Activated naive CD4-positive, alpha-beta T cell treated with anti-CD3 and anti-CD28 coated beads, Interleukin-2, amount 50 U/mL, for 72 hours (primary cell): ENCODE data around the gene AFF1. TPM values are rescaled to one million over a fixed set of nuclear protein-coding genes. Genes with fewer than 3 reads are reported as not detected.

Experiments used
- ATAC-seq, 2 donors: fragments of 150-1000 bp; cut with Tn5 transposase; 2 replicates each; pipeline ENCODE4 v1.10.0; 2021; ENCODE audit warnings: mild to moderate bottlenecking in 2 of 2, moderate library complexity in 2 of 2
- DNase-seq, 2 donors: peaks; one replicate each; pipeline ENCODE4 v3.0.0; 2021 to 2022; ENCODE audit warnings: low spot score in 2 of 2
- H3K27ac Mint-ChIP-seq, 2 donors: one replicate each; pipeline ENCODE4 v1.8.0; 2022; ENCODE audit warnings: mild to moderate bottlenecking in 2 of 2, mixed read lengths in 2 of 2
- H3K36me3 Mint-ChIP-seq, 2 donors: one replicate each; pipeline ENCODE4 v1.8.0; 2022; ENCODE audit warnings: mixed read lengths in 2 of 2
- H3K9me3 Mint-ChIP-seq, 2 donors: one replicate each; pipeline ENCODE4 v1.8.0; 2022; ENCODE audit warnings: mixed read lengths in 2 of 2
- total RNA-seq, 2 donors: library from RNA; stranded (reverse); gene quantifications; one replicate each; pipeline ENCODE4 v1.2.3, GENCODE V29; 2022

The AFF1 gene
- total RNA-seq, 2 donors from 2014 or later, result 41.5 to 71.7 TPM

DNA sequence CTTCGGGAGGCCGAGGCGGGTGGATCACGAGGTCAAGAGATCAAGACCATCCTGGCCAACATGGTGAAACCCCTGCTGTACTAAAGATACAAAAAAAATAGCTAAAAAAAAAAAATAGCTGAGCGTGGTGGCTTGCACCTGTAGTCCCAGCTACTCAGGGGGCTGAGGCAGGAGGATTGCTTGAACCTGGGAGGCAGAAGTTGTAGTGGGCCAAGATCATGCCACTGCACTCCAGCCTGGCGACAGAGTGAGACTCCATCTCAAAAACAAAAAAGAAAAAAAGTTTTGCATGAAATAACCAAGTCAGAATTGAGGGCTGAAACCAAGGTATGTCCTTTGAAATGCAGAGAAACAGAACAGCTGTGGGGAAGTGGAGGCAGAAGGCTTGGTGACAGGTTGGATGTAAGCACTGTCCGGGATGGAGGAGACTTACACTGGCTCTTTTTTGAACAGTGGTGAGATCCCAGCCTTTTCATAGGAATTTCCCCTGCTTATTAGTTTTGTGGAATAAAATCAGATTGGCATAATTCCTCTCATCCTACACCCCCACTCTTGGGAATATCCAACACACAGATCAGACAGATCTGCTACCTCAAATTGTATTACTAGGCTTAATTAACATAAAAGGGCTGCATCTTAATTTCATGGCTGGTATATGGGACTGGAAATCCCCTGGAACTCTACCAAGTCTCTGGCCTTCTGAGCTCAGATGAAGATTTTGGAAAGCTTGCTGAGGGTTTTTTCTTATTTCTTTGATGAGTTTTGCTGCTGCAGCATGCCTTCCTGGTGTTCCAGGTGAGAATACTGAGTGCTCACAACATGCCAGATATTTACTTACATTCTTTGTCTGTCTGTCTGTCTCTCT, 23.8 kb upstream of the AFF1 start:
- H3K36me3 Mint-ChIP-seq, result no peaks in the 10 kb centered on the region
- ATAC-seq (no peak), DNase-seq (no peak)
- no peaks in the 10 kb centered on the region for H3K9me3 Mint-ChIP-seq
- no peak overlapping the region for H3K27ac Mint-ChIP-seq

DNA sequence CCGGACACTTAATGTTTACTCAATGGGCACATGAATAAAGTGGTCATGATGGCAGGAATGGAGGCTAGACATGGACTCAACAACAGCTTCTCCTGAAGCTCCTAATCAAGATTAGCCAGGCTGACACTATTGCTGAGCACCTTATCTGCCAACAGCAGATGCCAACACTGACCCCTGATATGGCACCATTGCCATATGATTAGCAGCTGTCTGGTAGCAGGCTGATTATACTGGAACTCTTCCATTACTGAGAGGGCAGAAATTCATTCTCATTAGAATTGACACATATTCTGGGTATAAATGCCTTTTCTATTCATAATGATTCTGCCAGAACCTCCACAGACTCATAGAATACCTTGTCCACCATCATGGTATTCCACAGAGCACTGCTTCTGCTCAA, 18.4 kb upstream of the AFF1 start:
- no peaks in the 10 kb centered on the region for H3K9me3 Mint-ChIP-seq

DNA sequence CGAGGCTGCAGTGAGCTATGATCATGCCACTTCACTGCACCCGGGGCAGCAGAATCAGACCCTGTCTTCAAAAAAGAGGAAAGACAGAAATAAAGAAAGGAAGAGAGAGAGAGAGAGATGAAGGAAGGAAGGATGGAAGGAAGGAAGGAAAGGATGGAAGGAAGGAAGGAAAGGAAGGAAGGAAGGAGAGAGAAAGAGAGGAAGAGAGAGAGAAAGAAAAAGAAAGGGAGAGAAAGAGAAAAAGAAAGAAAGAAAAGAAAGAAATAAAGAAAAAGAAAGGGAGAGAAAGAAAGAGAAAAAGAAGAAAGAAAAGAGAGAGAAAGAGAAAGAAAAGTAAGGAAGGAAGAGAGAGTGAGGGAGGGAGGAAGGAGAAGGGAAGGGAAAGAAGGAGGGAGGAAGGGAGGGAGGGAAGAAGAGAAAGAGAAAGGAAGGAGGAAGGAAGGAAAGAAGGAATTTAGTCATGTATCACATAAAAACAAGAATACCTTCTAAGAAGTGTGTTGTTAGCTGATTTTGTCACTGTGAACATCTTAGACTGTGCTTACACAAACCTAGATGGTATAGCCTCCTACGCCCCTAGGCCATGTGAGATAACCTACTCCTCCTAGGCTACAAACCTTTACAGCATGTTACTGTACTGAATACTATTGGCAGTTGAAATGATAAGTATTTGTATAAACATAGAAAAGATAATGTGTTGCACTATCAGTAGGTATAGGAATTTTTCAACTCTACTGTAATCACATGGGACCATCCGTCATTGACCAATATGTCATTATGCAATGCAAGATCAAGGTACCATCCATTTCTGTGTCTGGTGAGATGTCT, 17.4 kb upstream of the AFF1 start:
- no peaks in the 10 kb centered on the region for H3K9me3 Mint-ChIP-seq
- no peaks in the 10 kb centered on the region for H3K36me3 Mint-ChIP-seq
- H3K27ac Mint-ChIP-seq, result no peak overlapping the region
- ATAC-seq, result no peak
- no peak for DNase-seq

More for the DNA sequence above, 18.4 kb upstream of the AFF1 start:
- ATAC-seq (no peak), DNase-seq (no peak)
- Mint-ChIP-seq H3K36me3 (no peaks in the 10 kb centered on the region), H3K27ac (no peak overlapping the region)

DNA sequence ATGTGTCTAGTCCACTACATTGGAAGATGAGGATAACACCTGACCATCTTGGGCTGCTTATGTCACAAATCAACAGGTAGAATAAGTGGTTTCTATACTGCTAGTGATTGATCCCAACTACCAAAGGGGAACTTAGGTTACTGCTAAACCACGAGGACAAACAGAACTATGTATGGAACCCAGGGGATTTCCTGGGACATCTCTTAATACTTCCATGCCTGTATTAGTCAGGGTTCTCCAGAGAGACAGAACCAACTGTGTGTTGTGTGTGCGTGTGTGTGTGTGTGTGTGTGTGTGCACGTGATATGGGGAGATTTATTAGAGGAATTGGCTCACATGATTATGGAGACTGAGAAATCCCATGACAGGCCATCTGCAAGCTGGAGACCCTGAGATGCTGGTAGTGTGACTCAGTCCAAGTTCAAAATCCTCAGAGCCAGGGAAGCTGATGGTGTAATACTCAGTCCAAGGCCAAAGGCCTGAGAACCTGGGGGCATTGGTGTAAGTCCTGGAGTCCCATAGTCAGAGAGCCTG, 16.2 kb upstream of the AFF1 start:
- H3K36me3 Mint-ChIP-seq, result no peaks in the 10 kb centered on the region
- no peak for ATAC-seq
- no peak for DNase-seq
- no peaks in the 10 kb centered on the region for H3K9me3 Mint-ChIP-seq
- no peak overlapping the region for H3K27ac Mint-ChIP-seq

DNA sequence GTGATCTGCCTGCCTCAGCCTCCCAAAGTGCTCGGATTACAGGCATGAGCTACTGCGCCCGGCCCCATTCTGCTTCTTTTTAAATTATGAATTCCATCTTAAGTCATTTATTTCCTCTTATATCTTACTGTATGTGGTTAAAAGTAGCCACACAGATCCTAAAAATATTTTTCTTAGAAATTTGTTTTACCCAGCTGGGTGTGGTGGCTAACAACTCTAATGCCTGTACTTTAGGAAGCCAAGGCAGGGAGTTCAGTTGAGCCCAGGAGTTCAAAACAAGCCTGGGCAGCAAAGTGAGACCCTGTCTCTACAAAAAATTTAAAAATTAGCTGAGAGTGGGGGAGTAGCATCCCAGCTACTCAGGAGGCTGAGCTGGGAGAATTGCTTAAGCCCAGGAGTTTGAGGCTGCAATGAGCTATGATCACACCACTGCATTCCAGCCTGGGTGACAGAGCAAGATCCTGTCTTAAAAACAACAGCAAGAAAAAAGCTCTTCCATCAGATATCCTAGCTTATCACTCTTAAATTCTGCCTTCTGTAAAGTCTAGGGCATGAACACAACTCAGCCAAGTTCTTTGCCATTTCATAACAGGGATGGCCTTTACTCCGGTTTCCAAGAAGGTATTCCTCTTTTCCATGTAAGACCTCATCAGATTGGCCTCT, 15.1 kb upstream of the AFF1 start:
- Mint-ChIP-seq H3K9me3 (no peaks in the 10 kb centered on the region), H3K27ac (no peak overlapping the region), H3K36me3 (no peaks in the 10 kb centered on the region)
- no peak for DNase-seq
- no peak for ATAC-seq

DNA sequence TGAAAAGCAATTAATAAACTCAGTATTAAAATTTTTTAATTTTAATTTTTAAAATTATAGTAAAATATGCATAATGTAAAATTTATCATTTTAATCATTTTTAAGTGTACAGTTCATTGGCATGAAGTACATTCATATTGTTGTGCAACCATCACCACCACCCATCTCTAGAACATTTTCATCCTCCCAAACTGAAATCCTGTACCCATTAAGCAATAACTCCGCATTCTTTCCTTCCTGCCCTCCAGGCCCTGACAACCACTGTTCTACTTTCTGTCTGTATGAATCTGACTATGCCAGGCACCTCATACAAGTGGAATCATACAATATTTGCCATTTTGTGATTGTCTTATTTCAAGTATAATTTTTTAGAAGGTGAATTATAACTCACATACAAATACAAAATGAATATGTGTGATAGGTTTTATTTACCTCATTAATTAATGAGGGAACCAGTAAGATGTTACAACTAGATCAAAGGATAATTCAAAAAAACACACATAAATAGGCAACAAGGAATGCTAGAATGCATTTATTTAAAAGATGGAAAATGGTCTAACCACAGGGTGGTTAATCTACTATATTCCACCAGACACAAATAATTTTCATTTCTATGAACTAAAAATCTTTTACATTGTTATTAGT, 13.1 kb upstream of the AFF1 start:
- DNase-seq (no peak), ATAC-seq (no peak)
- Mint-ChIP-seq H3K36me3 (no peaks in the 10 kb centered on the region), H3K27ac (no peak overlapping the region), H3K9me3 (no peaks in the 10 kb centered on the region)

DNA sequence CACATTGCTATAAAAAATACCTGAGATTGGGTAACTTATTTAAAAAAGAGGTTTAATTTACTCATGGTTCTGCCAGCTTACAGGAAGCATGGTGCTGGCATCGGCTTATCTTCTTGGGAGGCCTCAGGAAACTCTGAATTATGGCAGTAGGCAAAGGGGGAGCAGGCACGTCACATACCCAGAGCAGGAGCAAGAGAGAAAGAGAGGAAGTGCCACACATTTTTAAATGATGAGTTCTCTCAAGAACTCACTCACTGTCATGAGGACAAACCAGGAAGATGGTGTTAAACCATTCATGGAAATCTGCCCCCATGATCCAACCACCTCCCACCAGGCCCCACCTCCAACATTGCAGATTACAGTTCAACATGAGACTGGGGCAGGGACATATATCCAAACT, 10.0 kb upstream of the AFF1 start:
- no peak overlapping the region for H3K27ac Mint-ChIP-seq
- ATAC-seq (no peak), DNase-seq (no peak)
- H3K36me3 Mint-ChIP-seq, result peaks cover 0 to 4% of the 10 kb centered on the region in 2 donors
- no peaks in the 10 kb centered on the region for H3K9me3 Mint-ChIP-seq

DNA sequence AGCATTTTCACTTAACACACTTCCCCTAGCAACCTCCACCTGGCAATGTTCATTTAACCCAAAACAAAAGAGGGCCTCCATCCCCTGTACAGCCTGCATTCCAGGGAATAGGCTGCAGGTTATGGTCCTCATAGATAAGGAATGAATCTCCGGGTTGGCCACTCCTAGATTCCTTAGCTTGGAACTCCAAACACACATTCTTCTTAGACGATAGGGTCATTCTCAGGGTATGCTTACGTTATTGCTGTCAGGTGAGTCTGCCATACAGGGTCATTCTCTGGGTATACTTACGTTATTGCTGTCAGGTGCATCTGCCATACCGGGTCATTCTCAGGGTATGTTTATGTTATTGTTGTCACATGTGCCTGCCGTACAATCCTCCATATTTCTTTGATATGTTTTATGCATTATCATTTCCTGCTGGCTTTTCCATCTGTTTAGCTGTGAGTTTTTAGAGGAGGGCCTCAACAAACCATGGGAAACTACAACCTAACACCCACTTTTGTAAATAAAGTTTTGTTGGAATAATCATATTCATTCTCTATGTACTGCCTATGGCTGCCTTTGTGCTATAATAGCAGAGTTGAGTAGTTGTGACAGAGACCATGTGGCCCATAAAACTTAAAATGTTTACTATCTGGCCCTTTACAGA, 8.2 kb upstream of the AFF1 start:
- H3K9me3 Mint-ChIP-seq, result no peaks in the 10 kb centered on the region
- peak overlapping the region in 1 of 2 donors; percentile 90 for H3K27ac Mint-ChIP-seq
- ATAC-seq, result no peak
- peaks cover 0 to 4% of the 10 kb centered on the region in 2 donors for H3K36me3 Mint-ChIP-seq
- no peak for DNase-seq

DNA sequence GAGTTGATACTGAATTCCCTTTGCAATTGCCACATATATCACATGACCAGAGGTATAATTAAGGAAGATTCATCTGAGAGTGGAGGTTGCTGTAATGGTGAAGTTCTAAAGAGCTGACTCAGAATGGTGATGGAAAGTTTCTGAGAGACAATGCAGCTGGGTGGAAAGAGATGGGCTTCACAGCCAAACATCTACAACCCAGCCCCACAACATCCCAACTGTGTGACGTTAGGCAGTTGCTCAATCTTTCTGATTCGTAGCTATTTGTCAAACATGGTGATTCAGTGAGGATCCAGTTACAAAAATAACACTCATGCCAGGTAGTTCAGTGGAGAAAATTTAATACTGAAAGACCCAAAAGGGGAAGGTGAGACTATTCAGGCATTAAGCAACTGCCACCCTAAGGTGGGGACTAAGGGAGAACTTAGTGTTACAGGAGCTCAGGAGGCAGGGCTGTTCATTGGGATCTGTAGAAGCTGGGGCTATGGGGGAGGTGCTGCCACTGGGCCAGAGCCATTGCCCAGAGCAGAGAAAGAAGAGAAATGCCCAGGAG, 6.9 kb upstream of the AFF1 start:
- no peaks in the 10 kb centered on the region for H3K9me3 Mint-ChIP-seq
- H3K36me3 Mint-ChIP-seq, result peaks cover 0 to 4% of the 10 kb centered on the region in 2 donors
- ATAC-seq (peak; percentile 79 to 94), DNase-seq (no peak)
- H3K27ac Mint-ChIP-seq, result peak overlapping the region; percentile 28 to 93

DNA sequence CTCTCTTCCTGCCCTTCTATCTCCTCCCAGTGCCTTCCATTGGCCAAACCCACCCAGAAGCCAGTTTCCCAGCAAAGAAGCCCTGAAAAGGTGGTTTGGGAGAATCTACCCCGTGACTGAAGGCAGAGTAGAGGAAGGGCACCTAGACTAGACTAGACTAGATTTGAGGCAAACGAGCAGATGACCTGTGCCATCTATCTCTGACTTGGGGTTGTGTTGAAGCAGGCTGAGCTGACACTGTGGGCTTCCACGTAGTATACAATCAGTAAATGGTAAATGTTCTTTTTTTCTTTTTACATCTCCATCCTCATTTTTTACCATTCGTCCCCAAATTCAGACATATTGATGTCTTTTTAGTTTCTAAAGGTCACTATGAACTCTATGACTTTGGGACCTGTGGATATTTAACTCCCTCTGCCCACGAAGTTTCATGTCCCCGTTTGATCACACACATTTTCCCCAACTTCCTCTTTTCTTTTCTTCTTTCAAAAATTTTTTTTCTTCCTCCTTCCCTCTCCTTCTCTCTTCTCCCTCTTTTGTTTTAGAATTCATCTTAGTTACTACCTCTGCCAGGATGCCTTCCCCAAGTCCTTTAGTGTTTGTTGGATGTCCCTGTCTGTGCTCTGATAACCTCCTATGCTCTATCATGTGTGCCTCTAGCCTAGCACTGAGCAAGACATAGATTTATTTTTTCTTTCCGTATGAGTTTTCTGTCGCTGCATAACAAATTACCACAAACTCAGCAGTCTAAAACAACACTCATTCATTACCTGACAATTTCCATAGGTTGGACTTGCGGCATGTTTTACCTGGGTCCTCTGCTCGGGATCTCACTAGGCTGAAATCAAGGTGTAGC, 6.2 kb upstream of the AFF1 start:
- ATAC-seq (no peak), DNase-seq (no peak)
- Mint-ChIP-seq H3K36me3 (peaks cover 1 to 4% of the 10 kb centered on the region in 2 donors), H3K9me3 (no peaks in the 10 kb centered on the region), H3K27ac (peak overlapping the region in 1 of 2 donors; percentile 28)

DNA sequence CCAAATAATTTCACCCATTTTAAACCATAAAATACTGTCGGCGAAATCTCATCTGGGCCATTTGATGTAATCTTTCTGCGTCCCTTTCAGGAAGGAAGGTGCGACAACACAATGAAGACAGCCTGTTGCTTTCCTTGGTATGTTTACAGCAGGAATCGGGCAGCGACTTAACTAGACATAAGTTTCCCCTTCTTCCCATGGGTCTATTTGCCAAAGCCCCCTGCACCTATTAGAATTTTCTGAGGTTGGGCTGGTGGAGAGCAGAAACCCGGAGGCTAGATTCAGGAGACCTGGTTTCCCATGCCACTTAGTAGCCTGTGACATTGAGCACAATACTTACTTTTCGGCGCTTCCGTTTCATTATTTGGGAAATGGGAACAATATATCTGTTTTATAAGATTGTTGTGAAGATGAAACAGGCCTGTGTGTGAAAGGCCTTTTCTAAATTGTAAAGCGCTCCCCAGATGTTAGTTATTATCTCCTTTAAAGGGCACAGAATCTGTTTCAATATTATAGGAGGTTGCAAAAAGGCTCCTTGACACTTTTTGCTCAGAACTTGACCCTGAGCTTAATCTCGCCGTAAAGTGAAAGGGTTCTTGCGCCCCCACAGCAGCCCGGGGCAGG, 552 bp upstream of the AFF1 start:
- Mint-ChIP-seq H3K9me3 (no peaks in the 10 kb centered on the region), H3K27ac (peak overlapping the region; percentile 0 to 87), H3K36me3 (peaks cover 12 to 16% of the 10 kb centered on the region in 2 donors)
- DNase-seq (peak in 1 of 2 donors; percentile 7), ATAC-seq (no peak)

DNA sequence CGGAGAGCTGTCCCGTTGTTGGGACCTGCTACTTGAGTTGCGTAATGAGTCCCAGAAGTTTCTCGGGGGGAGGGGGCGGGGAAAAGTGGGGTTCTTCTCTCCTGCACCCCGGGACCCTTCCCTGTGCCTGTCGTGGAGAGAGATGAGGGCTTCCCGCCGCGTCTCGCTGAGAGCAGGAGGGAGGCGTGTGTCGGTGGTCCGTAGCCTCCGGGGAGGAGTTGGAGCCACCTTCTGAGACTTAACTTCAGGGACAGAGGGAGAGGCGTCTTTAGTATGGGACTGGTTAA, 698 bp downstream of the AFF1 start:
- peaks cover 16 to 18% of the 10 kb centered on the region in 2 donors for H3K36me3 Mint-ChIP-seq
- H3K27ac Mint-ChIP-seq, result peak overlapping the region; percentile 87 to 93
- ATAC-seq (no peak), DNase-seq (no peak)
- H3K9me3 Mint-ChIP-seq, result no peaks in the 10 kb centered on the region

DNA sequence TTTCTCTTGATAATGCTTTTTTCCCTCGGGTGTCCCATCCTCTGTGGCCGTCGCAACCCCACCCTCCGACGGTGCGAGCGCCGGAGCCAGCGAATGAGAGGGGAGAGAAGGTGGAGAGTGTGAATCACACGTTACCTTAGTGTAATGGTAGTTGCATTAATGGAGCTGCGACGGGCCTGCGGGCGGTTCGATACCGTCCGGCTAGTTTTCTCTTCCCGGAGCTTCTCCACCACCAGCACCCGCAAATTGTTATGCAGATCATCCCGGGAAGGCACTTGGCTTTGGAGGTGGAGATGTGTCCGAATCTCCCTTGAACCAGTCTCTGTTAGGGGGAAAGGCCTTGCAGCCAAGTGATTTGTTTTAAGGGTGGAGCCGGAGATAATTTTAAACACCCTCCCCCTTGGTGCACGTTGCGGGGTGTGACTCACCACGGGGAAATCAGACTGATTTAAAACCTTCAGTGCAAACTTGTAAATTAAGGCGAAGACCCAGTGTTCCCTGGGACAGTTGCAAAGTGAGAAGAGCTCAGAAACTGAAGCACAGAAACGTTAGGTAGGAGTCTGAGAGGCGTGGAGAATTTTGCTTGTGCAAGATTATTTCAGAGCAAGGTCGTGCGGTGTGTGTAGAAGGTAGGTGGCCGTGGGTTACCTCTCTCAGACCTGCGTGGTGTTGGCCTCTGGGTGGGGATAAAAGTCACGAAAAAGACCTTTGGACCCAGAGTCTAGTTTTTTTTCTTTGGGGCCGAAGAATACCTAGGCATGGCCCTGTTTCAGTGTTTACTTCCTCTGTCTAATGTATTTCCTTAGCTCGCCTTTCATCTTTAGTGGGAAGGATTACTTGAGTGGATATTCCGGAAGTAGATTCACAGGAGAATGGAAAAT, 1.3 kb downstream of the AFF1 start:
- peak overlapping the region; percentile 87 to 93 for H3K27ac Mint-ChIP-seq
- DNase-seq (peak; percentile 73 to 81), ATAC-seq (peak; percentile 70 to 74)
- no peaks in the 10 kb centered on the region for H3K9me3 Mint-ChIP-seq
- H3K36me3 Mint-ChIP-seq, result peaks cover 16 to 18% of the 10 kb centered on the region in 2 donors
